Measurements from ENCODE around the gene CHST12. TPM values are rescaled to one million over a fixed set of nuclear protein-coding genes. Genes with fewer than 3 reads are reported as not detected.

The CHST12 gene
- total RNA-seq, 1 donor from 2014 or later, result 18.5 TPM

DNA sequence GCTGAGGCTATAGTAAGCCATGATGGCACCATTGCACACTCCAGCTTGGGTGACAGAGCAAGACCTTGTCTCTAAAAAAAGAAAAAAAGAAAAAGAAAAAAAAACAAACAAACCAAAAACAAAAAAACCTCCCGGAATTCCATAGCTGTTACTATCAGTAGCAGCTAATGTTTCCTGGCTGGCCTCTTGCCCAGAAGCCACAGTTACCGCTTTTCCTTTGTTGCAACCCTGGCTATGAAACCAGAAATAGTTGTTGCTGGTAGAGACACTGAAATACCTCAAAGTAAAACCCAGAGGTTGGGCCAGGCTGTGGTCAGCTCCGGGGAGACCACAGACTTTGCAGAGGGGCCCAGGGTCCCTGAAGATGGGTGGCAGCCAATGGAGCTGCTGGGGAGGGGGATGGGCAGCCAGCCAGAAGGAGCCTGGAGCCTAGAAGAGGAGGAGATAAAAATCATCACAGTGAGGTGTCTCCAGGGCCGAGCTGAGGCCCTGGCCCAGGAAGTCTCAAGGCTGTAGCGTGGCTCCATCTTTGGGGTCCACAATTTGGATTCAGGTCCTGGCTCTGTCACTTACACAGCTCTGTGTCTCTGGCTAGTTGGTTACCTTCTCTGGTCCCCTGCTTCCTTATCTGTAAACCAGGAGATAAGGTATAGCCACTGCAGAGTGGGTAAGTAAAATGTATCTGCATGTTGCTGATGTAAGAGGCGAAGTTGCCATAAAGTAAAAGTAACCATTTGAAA is 3.4 kb upstream of the CHST12 start:
- peaks cover 4% of the 10 kb centered on the region for H3K27me3 Mint-ChIP-seq (ENCODE audit: low read depth, unreplicated experiment)
- DNase-seq (ENCODE audit: low read depth) (peak; percentile 97), FAIRE-seq (no peak)
- H3K4me1 Mint-ChIP-seq (ENCODE audit: low read depth, unreplicated experiment), result peaks cover 20% of the 10 kb centered on the region
- no peak overlapping the region for H3K4me3 Mint-ChIP-seq (ENCODE audit: unreplicated experiment)
- no peaks in the 10 kb centered on the region for H3K9me3 ChIP-seq (ENCODE audit: insufficient read depth, low read depth, low read length)
- TF ChIP-seq EZH2 (IDR thresholded peaks at IDR 0.05; ENCODE audit: insufficient read depth, low read length) (no peak), CTCF (IDR thresholded peaks at IDR 0.05; ENCODE audit: insufficient read depth, low read depth, low read length) (no peak)
- H3K4me3 ChIP-seq (ENCODE audit: insufficient read depth, low read depth, low read length), result peak overlapping the region; percentile 21
- peaks cover 8% of the 10 kb centered on the region for H4K20me1 ChIP-seq (ENCODE audit: insufficient read depth, low read length)
- peaks cover 2% of the 10 kb centered on the region for H3K9me3 Mint-ChIP-seq (ENCODE audit: unreplicated experiment)
- H3K27ac Mint-ChIP-seq (ENCODE audit: unreplicated experiment), result peak overlapping the region; percentile 97
- peaks cover 21% of the 10 kb centered on the region for H3K4me1 ChIP-seq (ENCODE audit: insufficient read depth, low read length)
- H3K36me3 ChIP-seq (ENCODE audit: insufficient read depth, low read length), result no peaks in the 10 kb centered on the region
- H3K79me2 ChIP-seq (ENCODE audit: insufficient read depth, low read length), result peaks cover 9% of the 10 kb centered on the region
- H3K27me3 ChIP-seq (ENCODE audit: insufficient read depth, low read length), result peaks cover 4% of the 10 kb centered on the region
- peak overlapping the region; percentile 69 for H3K9ac ChIP-seq (ENCODE audit: low read length)
- H3K36me3 Mint-ChIP-seq (ENCODE audit: low read depth, unreplicated experiment), result peaks cover 2% of the 10 kb centered on the region
- H3K4me2 ChIP-seq (ENCODE audit: low read length), result peak overlapping the region; percentile 81
- peak overlapping the region; percentile 62 for H2AFZ ChIP-seq (ENCODE audit: low read depth, low read length)
- peak overlapping the region; percentile 68 for H3K27ac ChIP-seq (ENCODE audit: low read depth, low read length)

GRCh38 chr7:2402687-2403013 is 761 bp upstream of the CHST12 start:
- Histone ChIP-seq H3K4me2 (ENCODE audit: low read length) (peak overlapping the region; percentile 85), H3K4me3 (ENCODE audit: insufficient read depth, low read depth, low read length) (peak overlapping the region; percentile 68), H3K4me1 (ENCODE audit: insufficient read depth, low read length) (peaks cover 21% of the 10 kb centered on the region), H3K9ac (ENCODE audit: low read length) (peak overlapping the region; percentile 73), H3K9me3 (ENCODE audit: insufficient read depth, low read depth, low read length) (no peaks in the 10 kb centered on the region), H3K36me3 (ENCODE audit: insufficient read depth, low read length) (no peaks in the 10 kb centered on the region), H4K20me1 (ENCODE audit: insufficient read depth, low read length) (peaks cover 27% of the 10 kb centered on the region), H3K27ac (ENCODE audit: low read depth, low read length) (peak overlapping the region; percentile 16), H2AFZ (ENCODE audit: low read depth, low read length) (peak overlapping the region; percentile 80), H3K79me2 (ENCODE audit: insufficient read depth, low read length) (peaks cover 19% of the 10 kb centered on the region), H3K27me3 (ENCODE audit: insufficient read depth, low read length) (no peaks in the 10 kb centered on the region)
- H3K4me1 Mint-ChIP-seq (ENCODE audit: low read depth, unreplicated experiment), result peaks cover 27% of the 10 kb centered on the region
- FAIRE-seq, result no peak
- TF ChIP-seq EZH2 (IDR thresholded peaks at IDR 0.05; ENCODE audit: insufficient read depth, low read length) (no peak), CTCF (IDR thresholded peaks at IDR 0.05; ENCODE audit: insufficient read depth, low read depth, low read length) (no peak)
- H3K36me3 Mint-ChIP-seq (ENCODE audit: low read depth, unreplicated experiment), result no peaks in the 10 kb centered on the region
- no peak for DNase-seq (ENCODE audit: low read depth)
- peak overlapping the region; percentile 79 for H3K4me3 Mint-ChIP-seq (ENCODE audit: unreplicated experiment)
- H3K27me3 Mint-ChIP-seq (ENCODE audit: low read depth, unreplicated experiment), result no peaks in the 10 kb centered on the region
- H3K27ac Mint-ChIP-seq (ENCODE audit: unreplicated experiment), result no peak overlapping the region
- H3K9me3 Mint-ChIP-seq (ENCODE audit: unreplicated experiment), result no peaks in the 10 kb centered on the region

Measured in astrocyte (in vitro differentiated cells and primary cell).